BLaER1 (cell line): ENCODE measurements around the gene VDAC1.
"Not testable (repeated sequence)": the region's sequence is repeated elsewhere in the genome, so short reads cannot be mapped to it uniquely, and the experiment has no call there.

Experiments
- H3K27ac ChIP-seq: shearing (Covaris generic); formaldehyde crosslinking; 2 replicates; pipeline ENCODE4 v1.8.1; 2022
- H3K27me3 ChIP-seq: shearing (Covaris generic); formaldehyde crosslinking; 2 replicates; pipeline ENCODE4 v1.8.1; 2022
- H3K36me3 ChIP-seq: shearing (Covaris generic); formaldehyde crosslinking; 2 replicates; pipeline ENCODE4 v1.8.1; 2022
- H3K4me1 ChIP-seq: shearing (Covaris generic); formaldehyde crosslinking; 2 replicates; pipeline ENCODE4 v1.8.1; 2022
- H3K4me2 ChIP-seq: shearing (Covaris generic); formaldehyde crosslinking; 2 replicates; pipeline ENCODE4 v1.8.1; 2022
- H3K4me3 ChIP-seq: shearing (Covaris generic); formaldehyde crosslinking; 2 replicates; pipeline ENCODE4 v1.8.1; 2022
- H3K9ac ChIP-seq: shearing (Covaris generic); formaldehyde crosslinking; 2 replicates; pipeline ENCODE4 v1.8.1; 2022
- H3K9me3 ChIP-seq: shearing (Covaris generic); formaldehyde crosslinking; 2 replicates; pipeline ENCODE4 v1.8.1; 2022
- H4K20me1 ChIP-seq: shearing (Covaris generic); formaldehyde crosslinking; 2 replicates; pipeline ENCODE4 v1.8.1; 2022
- Cebpa-rat ChIP-seq: shearing (Covaris generic); IDR thresholded peaks from 2 replicates; pipeline ENCODE4 v1.8.1; 2022

The VDAC1 gene

DNA sequence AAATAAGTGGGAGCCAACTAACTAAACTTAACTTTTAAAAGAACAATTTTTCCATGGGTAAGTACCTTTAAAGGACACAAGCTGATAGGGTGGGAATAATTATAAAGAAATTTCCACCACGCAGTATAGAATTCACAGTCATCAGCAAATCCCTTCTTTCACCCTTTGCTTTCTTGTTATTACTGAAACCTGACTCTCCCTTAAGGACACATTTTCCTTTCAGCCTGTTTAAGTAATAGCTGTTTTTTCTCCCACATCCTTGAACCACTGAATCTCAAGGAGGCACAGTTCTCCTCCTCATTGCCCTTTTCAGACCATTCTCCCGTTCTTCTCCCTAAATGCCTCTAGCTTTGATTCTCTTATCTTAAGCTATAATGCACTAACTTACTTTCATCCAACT is 42.6 kb downstream of the VDAC1 start:
- H3K4me3 ChIP-seq, result no peak overlapping the region
- H3K36me3 ChIP-seq, result peaks cover 44% of the 10 kb centered on the region
- H3K4me1 ChIP-seq, result peaks cover 42% of the 10 kb centered on the region
- 0 out of 2 replicates have a peak, but pooled peaks cover 8% of the 10 kb centered on the region for H3K9me3 ChIP-seq
- no peak overlapping the region for H3K27ac ChIP-seq
- peaks cover 55% of the 10 kb centered on the region for H4K20me1 ChIP-seq
- H3K27me3 ChIP-seq, result no peaks in the 10 kb centered on the region
- no peak overlapping the region for H3K9ac ChIP-seq
- TF ChIP-seq Cebpa-rat, result no peak
- H3K4me2 ChIP-seq, result no peak overlapping the region

DNA sequence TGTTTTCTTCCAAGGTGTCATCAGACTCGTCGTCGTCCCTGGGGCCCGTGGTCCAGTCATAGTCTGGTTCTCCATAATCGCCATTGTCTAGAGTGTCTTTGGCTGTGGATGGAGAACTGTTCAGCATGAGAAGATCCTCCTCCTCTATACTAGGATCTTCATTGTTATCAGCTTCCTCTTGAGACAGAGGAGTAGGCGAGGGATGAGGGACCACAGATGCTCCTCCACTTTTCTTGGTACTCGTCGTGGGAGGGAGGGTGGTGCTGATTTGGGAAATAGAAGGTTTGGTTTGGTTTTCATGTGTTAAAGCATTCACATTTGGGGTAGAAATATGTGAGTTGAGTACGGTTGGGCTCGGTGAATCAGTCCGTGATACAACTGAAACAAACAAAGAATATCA is 45.1 kb downstream of the VDAC1 start:
- Histone ChIP-seq H4K20me1 (peaks cover 40% of the 10 kb centered on the region), H3K27me3 (no peaks in the 10 kb centered on the region), H3K9ac (no peak overlapping the region), H3K4me3 (no peak overlapping the region), H3K36me3 (peaks cover 60% of the 10 kb centered on the region), H3K4me1 (peaks cover 31% of the 10 kb centered on the region), H3K9me3 (0 out of 2 replicates have a peak, but pooled peaks cover 8% of the 10 kb centered on the region), H3K27ac (no peak overlapping the region), H3K4me2 (no peak overlapping the region)
- TF ChIP-seq Cebpa-rat, result no peak

DNA sequence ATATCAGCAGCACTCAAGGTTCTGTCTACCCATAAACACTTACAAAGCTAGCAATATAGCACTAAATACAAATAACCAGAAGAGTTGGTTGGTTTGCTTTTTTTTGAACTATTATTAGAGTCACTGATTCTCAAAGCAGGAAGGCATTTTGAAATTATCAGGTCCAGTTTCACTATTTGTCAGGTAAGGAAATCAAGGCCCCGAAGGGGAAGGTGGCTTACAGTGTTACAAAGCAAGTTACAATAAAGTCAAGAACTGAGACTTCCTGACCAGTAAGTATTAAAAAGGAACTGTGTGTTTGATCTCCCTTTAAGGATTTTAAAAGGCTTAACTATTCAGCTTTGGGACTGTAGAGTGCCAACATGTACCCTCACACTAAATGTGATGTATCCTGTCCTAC is 47.2 kb downstream of the VDAC1 start:
- peaks cover 19% of the 10 kb centered on the region for H3K4me1 ChIP-seq
- no peak overlapping the region for H3K27ac ChIP-seq
- no peak overlapping the region for H3K9ac ChIP-seq

DNA sequence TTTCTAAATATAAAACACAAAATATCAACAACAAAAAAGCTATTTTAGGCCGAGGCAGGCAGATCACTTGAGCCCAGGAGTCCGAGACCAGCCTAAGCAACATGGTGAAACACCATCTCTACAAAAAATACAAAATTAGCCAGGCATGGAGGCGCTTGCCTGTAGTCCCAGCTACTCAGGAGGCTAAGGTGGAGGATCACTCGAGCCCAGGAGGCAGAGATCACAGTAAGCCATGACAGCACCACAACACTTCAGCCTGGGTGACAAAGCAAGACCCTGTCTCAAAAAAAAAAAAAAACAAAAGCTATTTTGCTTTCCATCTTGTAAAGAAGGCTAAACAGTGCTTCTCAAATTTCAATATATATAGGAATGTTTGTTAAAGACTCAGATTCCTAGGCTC is 47.7 kb downstream of the VDAC1 start:
- H3K27me3 ChIP-seq, result no peaks in the 10 kb centered on the region
- no peak overlapping the region for H3K9ac ChIP-seq
- H3K27ac ChIP-seq, result no peak overlapping the region
- H4K20me1 ChIP-seq, result peaks cover 15% of the 10 kb centered on the region
- H3K4me3 ChIP-seq, result no peak overlapping the region
- peaks cover 16% of the 10 kb centered on the region for H3K4me1 ChIP-seq
- H3K4me2 ChIP-seq, result peak overlapping the region; percentile 13; the same call in 1 of the 2 replicates
- H3K9me3 ChIP-seq, result no peaks in the 10 kb centered on the region
- peaks cover 72% of the 10 kb centered on the region for H3K36me3 ChIP-seq
- TF ChIP-seq Cebpa-rat, result no peak

More for the DNA sequence above, 47.2 kb downstream of the VDAC1 start:
- H3K4me2 ChIP-seq, result peak overlapping the region; percentile 13
- H3K9me3 ChIP-seq, result no peaks in the 10 kb centered on the region
- no peaks in the 10 kb centered on the region for H3K27me3 ChIP-seq
- H3K36me3 ChIP-seq, result peaks cover 77% of the 10 kb centered on the region
- H3K4me3 ChIP-seq, result no peak overlapping the region
- H4K20me1 ChIP-seq, result peaks cover 20% of the 10 kb centered on the region
- TF ChIP-seq Cebpa-rat, result no peak

DNA sequence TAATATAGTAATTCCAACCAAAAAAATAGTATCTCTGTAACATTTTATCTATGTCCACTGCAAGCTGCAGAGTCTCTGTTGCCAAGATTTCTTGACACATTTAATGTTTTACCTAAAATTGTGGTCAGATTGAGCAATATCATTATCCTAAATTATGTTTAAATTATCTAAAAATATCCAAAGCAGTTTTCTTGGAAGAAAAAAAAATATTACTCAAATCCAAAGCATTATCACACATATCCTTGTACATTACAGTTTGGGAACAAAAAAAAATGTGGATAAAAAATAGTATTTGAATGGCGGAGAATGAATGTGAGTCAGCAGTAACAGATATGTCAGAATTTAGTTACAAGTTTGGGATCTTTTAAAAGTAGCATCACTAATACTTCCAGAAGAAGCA is 48.6 kb downstream of the VDAC1 start:
- peaks cover 10% of the 10 kb centered on the region; the same call in 1 of the 2 replicates for H4K20me1 ChIP-seq
- H3K36me3 ChIP-seq, result peaks cover 71% of the 10 kb centered on the region
- H3K9me3 ChIP-seq, H3K4me2 ChIP-seq, H3K27me3 ChIP-seq, H3K9ac ChIP-seq, H3K4me3 ChIP-seq, H3K27ac ChIP-seq: not testable (repeated sequence)
- H3K4me1 ChIP-seq, result peaks cover 16% of the 10 kb centered on the region

DNA sequence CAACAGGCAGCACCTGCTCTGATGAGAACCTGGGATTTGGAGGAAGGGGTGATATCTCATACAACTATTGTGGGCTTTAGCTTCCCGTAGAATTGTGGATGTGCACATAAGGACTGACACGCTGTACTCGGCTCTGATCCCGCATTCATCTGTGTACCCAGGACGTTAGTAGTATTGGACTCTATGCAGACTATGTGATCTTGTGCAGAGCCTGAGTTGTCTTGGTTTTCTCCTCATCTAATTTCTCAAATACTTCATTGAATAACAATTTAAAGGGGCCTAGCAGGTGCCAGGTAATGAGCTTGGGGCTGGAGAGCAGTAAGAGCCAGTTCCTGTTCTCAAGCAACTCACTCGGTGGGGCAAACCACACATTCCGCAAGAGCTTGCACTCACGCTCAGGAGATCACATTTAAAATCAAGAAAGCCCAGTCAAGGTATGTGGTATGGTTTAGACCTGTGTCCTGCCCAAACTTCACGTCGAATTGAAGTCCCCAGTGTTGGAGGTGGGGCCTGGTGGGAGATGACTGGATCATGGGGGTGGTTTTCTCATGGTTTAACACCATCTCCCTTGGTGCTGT is 51.1 kb downstream of the VDAC1 start:
- Histone ChIP-seq H3K4me2 (no peak overlapping the region), H3K9me3 (no peaks in the 10 kb centered on the region), H3K4me1 (peaks cover 16% of the 10 kb centered on the region), H3K27me3 (no peaks in the 10 kb centered on the region), H3K4me3 (no peak overlapping the region), H3K9ac (no peak overlapping the region), H3K36me3 (peaks cover 54% of the 10 kb centered on the region), H4K20me1 (no peaks in the 10 kb centered on the region), H3K27ac (no peak overlapping the region)
- TF ChIP-seq Cebpa-rat, result no peak

DNA sequence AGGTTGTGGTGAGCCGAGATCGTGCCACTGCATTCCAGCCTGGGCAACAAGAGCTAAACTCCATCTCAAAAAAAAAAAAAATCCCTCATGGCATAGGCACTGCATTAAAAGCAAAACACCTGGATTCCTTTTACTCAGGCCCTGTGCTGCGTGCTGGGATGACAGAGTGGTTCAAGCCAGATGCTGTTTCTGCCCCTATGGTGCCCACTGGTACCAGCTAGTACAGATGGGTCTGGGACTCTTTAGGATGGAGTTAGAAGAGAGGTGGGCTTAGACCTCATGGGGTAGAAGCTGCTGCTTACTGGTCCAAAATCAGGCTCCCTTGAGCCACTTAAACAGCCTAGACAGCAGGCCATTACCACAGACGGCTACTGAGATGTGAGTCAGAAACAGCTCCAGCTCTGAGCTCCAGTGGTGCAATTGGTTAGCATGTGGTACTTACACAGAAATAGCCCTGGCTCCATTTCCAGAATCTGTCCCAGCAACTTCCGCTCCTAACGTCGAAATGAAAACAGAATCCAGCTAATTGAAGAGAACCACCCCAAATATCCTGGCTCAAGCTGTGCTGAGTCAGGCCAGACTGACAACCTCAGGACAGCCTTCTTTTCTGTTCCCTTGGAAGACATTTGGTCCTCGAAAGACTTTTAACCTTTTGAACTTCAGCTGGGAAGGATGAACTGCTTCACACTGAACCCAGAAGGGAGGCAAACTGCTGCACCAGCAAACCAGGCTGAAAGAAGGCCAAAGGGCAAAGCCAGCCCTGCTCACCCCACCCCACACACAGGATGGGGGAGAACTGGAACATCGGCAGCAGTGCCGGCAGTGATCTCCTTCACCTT is 51.8 kb downstream of the VDAC1 start:
- no peak overlapping the region for H3K4me3 ChIP-seq
- peaks cover 50% of the 10 kb centered on the region for H3K36me3 ChIP-seq
- no peak for TF ChIP-seq Cebpa-rat
- H3K27ac ChIP-seq, result no peak overlapping the region; the same call in 1 of the 2 replicates
- no peak overlapping the region for H3K9ac ChIP-seq
- H3K4me1 ChIP-seq, result peaks cover 12% of the 10 kb centered on the region
- no peaks in the 10 kb centered on the region for H4K20me1 ChIP-seq
- H3K9me3 ChIP-seq, result no peaks in the 10 kb centered on the region
- no peaks in the 10 kb centered on the region for H3K27me3 ChIP-seq
- no peak overlapping the region for H3K4me2 ChIP-seq

DNA sequence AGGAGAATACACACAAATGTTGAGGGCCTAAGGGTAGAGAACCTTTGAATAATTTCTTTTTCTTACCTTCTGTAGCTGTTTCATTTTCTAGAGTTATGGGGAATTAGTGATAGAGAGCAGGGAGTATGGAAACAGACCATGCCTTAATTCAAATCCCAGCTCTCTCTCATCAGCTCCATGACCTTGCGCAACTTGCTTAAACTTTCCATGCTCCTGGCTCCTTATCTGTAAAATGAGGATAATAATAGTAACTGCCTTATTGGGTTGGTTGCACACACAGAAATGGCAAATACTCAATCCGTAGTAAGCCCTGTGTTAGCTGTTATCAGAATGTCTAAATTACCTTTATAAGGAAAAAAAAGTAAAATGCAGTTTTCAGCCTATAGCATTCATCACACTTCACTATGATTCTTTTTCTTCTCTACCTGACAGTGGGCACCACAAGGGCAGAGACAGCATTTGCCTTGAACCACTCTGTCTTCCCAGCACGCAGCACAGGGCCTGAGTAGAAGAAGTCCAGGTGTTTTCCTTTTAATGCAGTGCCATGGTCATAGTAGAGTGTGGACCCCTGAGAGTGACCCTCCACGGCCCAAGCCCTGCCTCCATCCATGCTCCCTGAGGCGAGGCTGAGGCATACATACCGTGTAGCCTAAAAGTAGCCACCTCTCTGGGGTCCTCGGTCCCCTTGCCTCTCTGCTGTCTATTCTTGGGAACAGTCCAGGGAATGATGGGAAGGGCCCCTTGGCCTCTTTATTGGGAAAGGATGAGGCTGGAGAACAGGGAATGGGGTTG is 53.8 kb downstream of the VDAC1 start:
- H3K36me3 ChIP-seq, result peaks cover 32% of the 10 kb centered on the region
- H3K4me3 ChIP-seq, result no peak overlapping the region
- no peak overlapping the region for H3K4me2 ChIP-seq
- no peak overlapping the region for H3K9ac ChIP-seq
- H3K9me3 ChIP-seq, result no peaks in the 10 kb centered on the region
- no peaks in the 10 kb centered on the region for H3K4me1 ChIP-seq
- H3K27me3 ChIP-seq, result no peaks in the 10 kb centered on the region
- no peaks in the 10 kb centered on the region for H4K20me1 ChIP-seq
- TF ChIP-seq Cebpa-rat, result no peak
- no peak overlapping the region for H3K27ac ChIP-seq

DNA sequence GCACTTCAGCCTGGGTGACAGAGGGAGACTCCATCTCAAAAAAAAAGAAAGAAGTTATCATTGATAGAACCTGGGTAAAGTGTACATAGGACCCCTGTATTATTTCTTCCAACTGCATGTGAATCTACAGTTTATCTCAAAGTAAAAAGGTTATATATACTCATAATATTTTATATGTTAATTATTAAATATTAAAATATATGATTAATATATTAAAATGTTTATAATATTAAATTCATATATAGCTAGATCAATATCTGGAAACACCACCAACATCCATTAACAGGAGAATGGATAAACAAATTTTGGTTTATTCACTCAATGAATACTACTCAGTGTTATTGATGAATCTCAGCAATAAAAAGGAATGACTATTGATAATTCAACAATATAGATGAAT is 56.1 kb downstream of the VDAC1 start:
- peaks cover 11% of the 10 kb centered on the region for H3K36me3 ChIP-seq
- no peak overlapping the region for H3K27ac ChIP-seq
- peaks cover 11% of the 10 kb centered on the region for H3K4me1 ChIP-seq
- H3K4me2 ChIP-seq, result no peak overlapping the region
- H3K9me3 ChIP-seq, result no peaks in the 10 kb centered on the region
- TF ChIP-seq Cebpa-rat, result no peak
- no peak overlapping the region for H3K4me3 ChIP-seq
- no peak overlapping the region for H3K9ac ChIP-seq
- H3K27me3 ChIP-seq, result no peaks in the 10 kb centered on the region
- no peaks in the 10 kb centered on the region for H4K20me1 ChIP-seq

DNA sequence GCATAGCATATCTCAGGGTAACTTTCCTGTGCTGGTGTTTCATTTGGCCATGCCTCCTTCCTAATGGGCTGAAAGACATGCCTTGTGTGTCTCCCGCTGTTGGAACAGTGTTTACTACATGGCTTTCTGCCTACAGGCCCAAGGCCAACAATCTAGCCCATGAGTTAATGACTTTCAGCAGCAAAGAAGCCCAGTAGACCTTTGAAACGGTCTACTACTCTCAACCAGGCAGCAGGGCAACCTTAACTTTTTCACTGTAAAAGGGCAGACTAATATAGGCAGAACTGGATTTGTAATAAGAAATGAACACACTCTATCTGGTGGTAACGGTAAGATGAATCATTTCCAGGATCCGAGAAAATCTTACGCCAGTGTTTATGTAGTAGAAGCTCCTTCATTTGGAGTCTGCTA is 57.3 kb downstream of the VDAC1 start:
- no peaks in the 10 kb centered on the region for H3K9me3 ChIP-seq
- no peak overlapping the region for H3K9ac ChIP-seq
- no peak for TF ChIP-seq Cebpa-rat
- H3K36me3 ChIP-seq, result no peaks in the 10 kb centered on the region
- no peaks in the 10 kb centered on the region for H4K20me1 ChIP-seq
- no peaks in the 10 kb centered on the region for H3K27me3 ChIP-seq
- no peak overlapping the region for H3K27ac ChIP-seq
- H3K4me1 ChIP-seq, result peaks cover 24% of the 10 kb centered on the region
- H3K4me2 ChIP-seq, result no peak overlapping the region
- H3K4me3 ChIP-seq, result no peak overlapping the region
